Measurements from ENCODE around the gene VCX. TPM values are rescaled to one million over a fixed set of nuclear protein-coding genes. Genes with fewer than 3 reads are reported as not detected.

VCX gene
- polyA plus RNA-seq, 3 donors = not detected

DNA sequence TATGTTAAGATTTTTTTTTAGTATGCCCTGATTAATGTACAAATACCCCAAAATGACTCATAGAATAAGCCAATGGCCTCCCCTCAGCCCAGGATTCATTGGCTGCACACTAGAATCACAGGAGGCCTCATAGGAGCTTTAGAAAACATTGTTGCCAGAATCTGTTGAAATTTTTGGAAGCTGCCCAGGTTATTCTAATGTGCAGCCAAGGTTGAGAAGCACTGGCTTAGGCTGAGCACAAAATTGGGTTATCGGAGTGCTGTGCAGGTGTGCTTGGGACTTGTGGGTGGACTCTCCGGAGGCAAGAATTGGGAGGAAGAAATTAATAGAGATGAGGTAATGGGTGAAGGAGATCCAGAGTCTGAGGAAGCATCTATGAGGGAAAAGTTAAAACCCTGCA is 41.3 kb upstream of the VCX start:
- 100% methylated on average over 2 of the region's 2 CpGs for WGBS (ENCODE audit: insufficient coverage)
- Histone ChIP-seq H3K9me3 (replicated peaks in 1 of 2; ENCODE audit: control insufficient read depth in 1 of 2, insufficient read depth in 1 of 2, low read length in 2 of 2) (no peaks in the 10 kb centered on the region), H3K36me3 (replicated peaks in 1 of 2; ENCODE audit: control insufficient read depth in 1 of 2, insufficient read depth in 2 of 2, low read length in 2 of 2) (no peaks in the 10 kb centered on the region), H3K4me2 (replicated peaks; ENCODE audit: extremely low read depth, low read length, poor library complexity, severe bottlenecking) (no peak overlapping the region), H4K20me1 (ENCODE audit: insufficient read depth, low read length) (no peaks in the 10 kb centered on the region), H3K79me2 (ENCODE audit: insufficient read depth, low read length) (no peaks in the 10 kb centered on the region), H3K4me1 (ENCODE audit: control insufficient read depth in 1 of 2, insufficient read depth in 2 of 2, low read length in 2 of 2) (no peaks in the 10 kb centered on the region), H3K4me3 (replicated peaks in 1 of 3; ENCODE audit: low read depth in 2 of 3, low read length in 3 of 3) (no peak overlapping the region), H2AFZ (ENCODE audit: insufficient read depth, low read depth, low read length, poor library complexity, severe bottlenecking) (no peak overlapping the region), H3K9ac (ENCODE audit: insufficient read depth, low read length, poor library complexity, severe bottlenecking) (no peak overlapping the region), H3K27ac (ENCODE audit: low read depth in 1 of 2, low read length in 2 of 2) (no peak overlapping the region), H3K27me3 (ENCODE audit: control insufficient read depth in 2 of 2, insufficient read depth in 2 of 2, low read length in 2 of 2) (no peaks in the 10 kb centered on the region)
- intact Hi-C loops (cut with micrococcal nuclease) = no loop called here
- DNase-seq = no peak
- Mint-ChIP-seq H3K4me3 (no peak overlapping the region), H3K9me3 (peaks cover 0 to 9% (median 4%) of the 10 kb centered on the region in 7 donors), H3K27ac (no peak overlapping the region), H3K27me3 (ENCODE audit: low read depth in 3 of 3) (no peaks in the 10 kb centered on the region), H3K36me3 (no peaks in the 10 kb centered on the region), H3K4me1 (no peaks in the 10 kb centered on the region)
- TF ChIP-seq, protein P1, sequence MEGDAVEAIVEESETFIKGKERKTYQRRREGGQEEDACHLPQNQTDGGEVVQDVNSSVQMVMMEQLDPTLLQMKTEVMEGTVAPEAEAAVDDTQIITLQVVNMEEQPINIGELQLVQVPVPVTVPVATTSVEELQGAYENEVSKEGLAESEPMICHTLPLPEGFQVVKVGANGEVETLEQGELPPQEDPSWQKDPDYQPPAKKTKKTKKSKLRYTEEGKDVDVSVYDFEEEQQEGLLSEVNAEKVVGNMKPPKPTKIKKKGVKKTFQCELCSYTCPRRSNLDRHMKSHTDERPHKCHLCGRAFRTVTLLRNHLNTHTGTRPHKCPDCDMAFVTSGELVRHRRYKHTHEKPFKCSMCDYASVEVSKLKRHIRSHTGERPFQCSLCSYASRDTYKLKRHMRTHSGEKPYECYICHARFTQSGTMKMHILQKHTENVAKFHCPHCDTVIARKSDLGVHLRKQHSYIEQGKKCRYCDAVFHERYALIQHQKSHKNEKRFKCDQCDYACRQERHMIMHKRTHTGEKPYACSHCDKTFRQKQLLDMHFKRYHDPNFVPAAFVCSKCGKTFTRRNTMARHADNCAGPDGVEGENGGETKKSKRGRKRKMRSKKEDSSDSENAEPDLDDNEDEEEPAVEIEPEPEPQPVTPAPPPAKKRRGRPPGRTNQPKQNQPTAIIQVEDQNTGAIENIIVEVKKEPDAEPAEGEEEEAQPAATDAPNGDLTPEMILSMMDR (IDR thresholded peaks at IDR 0.05) = no peak

DNA sequence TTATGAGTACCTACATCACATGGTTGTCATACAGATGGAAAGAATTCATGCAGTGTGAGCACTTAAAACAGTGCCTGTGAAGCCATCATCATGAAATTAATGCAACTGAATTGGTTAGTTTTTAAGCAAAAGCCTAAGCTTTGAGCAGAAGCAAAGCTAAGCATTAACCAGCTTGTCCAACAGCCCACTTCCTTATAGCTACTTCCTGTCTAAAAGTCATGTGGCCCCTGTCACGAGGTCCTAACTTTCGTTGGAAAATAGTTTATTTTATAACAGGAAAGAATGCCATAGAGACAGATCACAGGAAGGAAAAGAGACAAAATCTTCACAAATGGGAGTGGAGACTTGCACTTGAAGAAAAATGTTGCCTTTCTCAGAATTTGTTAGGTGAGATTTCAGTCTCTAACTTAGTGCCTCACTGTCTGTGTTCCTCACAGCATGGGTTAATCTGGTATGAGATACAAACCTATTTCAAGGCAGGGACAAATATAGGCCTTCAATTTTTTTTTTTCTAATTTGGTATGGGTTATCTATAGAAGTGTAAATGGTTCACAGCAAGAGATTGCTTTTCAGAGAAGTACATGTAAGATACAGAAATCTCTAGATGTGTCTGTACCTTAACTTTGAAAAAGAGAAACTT is 27.7 kb upstream of the VCX start:
- no peak overlapping the region for H3K27ac ChIP-seq (ENCODE audit: low read depth in 1 of 2, low read length in 2 of 2)
- Mint-ChIP-seq H3K27ac (no peak overlapping the region), H3K9me3 (peaks cover 0 to 8% (median 3%) of the 10 kb centered on the region in 7 donors), H3K27me3 (ENCODE audit: low read depth in 3 of 3) (peaks cover 0 to 2% (median 0%) of the 10 kb centered on the region in 3 donors), H3K4me1 (no peaks in the 10 kb centered on the region), H3K36me3 (no peaks in the 10 kb centered on the region), H3K4me3 (no peak overlapping the region)
- peaks cover 0 to 5% of the 10 kb centered on the region in 2 donors for H3K9me3 ChIP-seq (replicated peaks in 1 of 2; ENCODE audit: control insufficient read depth in 1 of 2, insufficient read depth in 1 of 2, low read length in 2 of 2)
- H2AFZ ChIP-seq (ENCODE audit: insufficient read depth, low read depth, low read length, poor library complexity, severe bottlenecking) = no peak overlapping the region
- no peak overlapping the region for H3K9ac ChIP-seq (ENCODE audit: insufficient read depth, low read length, poor library complexity, severe bottlenecking)
- H4K20me1 ChIP-seq (ENCODE audit: insufficient read depth, low read length) = no peaks in the 10 kb centered on the region
- no CpG with 5 or more reads among the region's 2 CpGs for WGBS (ENCODE audit: insufficient coverage)
- no peak overlapping the region for H3K4me3 ChIP-seq (replicated peaks in 1 of 3; ENCODE audit: low read depth in 2 of 3, low read length in 3 of 3)
- no peaks in the 10 kb centered on the region for H3K27me3 ChIP-seq (ENCODE audit: control insufficient read depth in 2 of 2, insufficient read depth in 2 of 2, low read length in 2 of 2)
- DNase-seq = no peak
- no peaks in the 10 kb centered on the region for H3K4me1 ChIP-seq (ENCODE audit: control insufficient read depth in 1 of 2, insufficient read depth in 2 of 2, low read length in 2 of 2)
- intact Hi-C loops (cut with micrococcal nuclease) = no loop called here
- no peak overlapping the region for H3K4me2 ChIP-seq (replicated peaks; ENCODE audit: extremely low read depth, low read length, poor library complexity, severe bottlenecking)
- no peaks in the 10 kb centered on the region for H3K36me3 ChIP-seq (replicated peaks in 1 of 2; ENCODE audit: control insufficient read depth in 1 of 2, insufficient read depth in 2 of 2, low read length in 2 of 2)
- TF ChIP-seq, protein P1 (IDR thresholded peaks at IDR 0.05) = no peak
- no peaks in the 10 kb centered on the region for H3K79me2 ChIP-seq (ENCODE audit: insufficient read depth, low read length)

Data from CD14-positive monocyte (primary cell).